GM19023 (cell line): ENCODE measurements around the gene KLHL3.
A peak's percentile ranks its signal among the peaks of the same experiment; 100 is the strongest.
"Not testable (repeated sequence)": the region's sequence is repeated elsewhere in the genome, so short reads cannot be mapped to it uniquely, and the experiment has no call there.

Experiments used
- ATAC-seq: cut with Tn5 transposase; IDR thresholded peaks from one replicate; pipeline ENCODE4 v1.9.1; 2021; ENCODE audit warnings: mild to moderate bottlenecking, moderate library complexity; ENCODE audit not compliant: unreplicated experiment

KLHL3 gene, protein sequence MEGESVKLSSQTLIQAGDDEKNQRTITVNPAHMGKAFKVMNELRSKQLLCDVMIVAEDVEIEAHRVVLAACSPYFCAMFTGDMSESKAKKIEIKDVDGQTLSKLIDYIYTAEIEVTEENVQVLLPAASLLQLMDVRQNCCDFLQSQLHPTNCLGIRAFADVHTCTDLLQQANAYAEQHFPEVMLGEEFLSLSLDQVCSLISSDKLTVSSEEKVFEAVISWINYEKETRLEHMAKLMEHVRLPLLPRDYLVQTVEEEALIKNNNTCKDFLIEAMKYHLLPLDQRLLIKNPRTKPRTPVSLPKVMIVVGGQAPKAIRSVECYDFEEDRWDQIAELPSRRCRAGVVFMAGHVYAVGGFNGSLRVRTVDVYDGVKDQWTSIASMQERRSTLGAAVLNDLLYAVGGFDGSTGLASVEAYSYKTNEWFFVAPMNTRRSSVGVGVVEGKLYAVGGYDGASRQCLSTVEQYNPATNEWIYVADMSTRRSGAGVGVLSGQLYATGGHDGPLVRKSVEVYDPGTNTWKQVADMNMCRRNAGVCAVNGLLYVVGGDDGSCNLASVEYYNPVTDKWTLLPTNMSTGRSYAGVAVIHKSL

DNA sequence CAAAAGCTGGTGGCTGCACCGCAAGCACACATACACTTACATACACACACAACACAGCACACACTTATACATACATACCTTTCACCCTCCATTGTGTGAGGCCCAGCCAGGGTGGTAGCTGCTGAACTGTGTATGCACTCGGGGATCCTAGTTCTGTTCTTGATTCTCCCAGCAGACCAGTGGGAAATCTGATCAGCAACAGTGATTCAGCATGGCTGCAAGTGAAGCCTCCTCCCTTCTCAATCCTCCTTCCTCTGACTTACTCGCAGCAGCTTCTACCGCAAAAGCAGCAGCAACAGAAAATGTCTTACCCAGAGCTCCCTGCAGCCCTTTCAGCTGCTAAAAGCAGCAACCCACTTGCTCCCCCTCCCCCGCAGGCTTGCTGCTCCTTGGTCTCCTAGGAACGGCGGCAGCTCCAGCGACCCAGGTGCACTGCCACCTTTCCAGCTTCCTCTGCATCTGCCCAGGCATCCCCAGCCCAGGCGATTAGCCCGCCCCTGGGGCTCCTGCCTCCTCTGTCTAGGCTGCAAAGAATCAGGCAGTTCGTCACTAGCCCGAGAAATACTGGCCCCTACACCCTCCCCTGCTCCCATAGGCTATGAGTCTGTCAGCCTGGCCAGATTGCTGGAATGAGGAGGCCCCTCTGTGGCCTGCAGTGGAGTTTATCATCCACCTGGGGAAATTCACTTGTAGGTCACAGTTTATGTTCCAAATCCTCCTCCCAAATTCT lies at the start of gene KLHL3:
TSS of gene KLHL3 (minus strand) at position 535 of the 730 bp plus-strand sequence. CDS start at position 92, 443 bp downstream.
- peak; percentile 60 for ATAC-seq

DNA sequence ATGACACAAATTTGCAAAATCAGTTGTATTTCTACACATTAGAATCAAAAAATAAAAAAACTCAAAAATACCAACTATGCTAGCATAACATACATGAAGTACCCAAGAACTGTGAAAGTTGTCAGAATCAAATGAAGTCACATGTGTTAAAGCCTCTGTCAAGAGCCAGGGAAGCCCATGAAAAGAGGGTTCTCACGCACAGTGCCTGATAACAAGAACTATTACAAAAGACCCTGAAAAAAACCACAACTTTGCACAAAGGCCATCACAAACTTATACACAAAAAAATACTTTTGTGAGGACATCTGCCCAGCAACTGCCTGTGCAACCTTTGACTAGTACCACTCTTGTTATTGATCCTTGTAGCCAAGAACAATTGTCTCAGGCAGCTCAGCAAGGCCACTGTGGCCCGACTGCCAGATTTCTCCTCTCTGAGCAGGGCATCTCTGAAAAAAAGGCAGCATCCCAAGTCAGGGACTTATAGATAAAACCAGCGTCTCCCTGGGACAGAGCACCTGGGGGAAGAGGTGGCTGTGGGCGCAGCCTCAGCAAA lies 47.2 kb upstream of the KLHL3 start:
- ATAC-seq, result no peak

DNA sequence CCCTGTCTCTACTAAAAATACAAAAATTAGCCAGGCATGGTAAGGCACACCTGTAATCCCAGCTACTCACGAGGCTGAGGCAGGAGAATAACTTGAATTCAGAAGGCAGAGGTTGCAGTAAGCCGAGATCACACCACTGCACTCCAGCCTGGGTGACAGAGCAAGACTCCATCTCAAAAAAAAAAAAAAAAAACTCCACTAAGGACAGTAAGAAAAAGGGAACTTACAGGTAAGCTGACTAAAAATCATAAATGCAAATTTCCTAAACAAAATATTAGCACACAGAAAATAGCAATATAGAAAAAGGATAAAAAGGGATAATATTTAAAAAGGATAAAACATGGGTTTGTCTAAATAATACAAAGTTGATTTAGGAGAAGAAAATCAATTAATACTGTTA lies 46.2 kb upstream of the KLHL3 start:
- ATAC-seq, result no peak

DNA sequence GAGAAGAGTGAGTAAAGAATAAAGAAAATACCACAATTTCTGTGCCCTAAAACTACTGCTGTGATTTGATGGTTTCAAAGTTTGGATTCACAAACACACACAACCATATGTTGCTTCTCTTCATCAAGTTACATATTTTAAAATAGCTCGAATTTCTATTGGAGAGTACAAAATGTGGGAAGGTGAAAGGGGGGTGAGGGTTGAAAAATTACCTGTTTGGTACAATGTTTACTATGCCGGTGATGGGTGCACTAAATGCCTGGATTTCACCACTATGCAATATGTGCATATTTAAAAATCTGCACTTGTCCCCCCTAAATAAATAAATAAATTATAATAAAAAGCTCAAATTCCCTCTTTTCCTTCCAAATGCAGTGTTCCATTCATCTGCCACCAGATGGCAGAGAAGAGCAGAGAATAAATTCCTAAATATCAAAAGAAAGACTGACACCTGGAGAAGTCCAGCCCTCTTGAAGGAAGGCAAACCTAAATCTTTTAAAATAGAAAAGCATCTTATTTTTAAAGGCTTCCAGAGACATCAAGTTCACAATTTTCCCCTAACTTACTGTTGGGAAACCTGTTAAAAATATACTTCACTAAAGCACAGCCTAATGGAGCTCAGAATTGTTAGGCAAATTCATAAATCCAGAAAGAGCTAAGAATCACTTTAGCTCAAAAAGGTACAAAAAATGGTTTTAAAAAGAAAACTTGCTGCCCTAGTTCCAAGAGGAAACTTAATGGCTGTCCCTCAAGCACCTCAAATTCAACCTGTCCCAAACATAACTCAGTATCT lies 43.1 kb upstream of the KLHL3 start:
- ATAC-seq, result no peak

DNA sequence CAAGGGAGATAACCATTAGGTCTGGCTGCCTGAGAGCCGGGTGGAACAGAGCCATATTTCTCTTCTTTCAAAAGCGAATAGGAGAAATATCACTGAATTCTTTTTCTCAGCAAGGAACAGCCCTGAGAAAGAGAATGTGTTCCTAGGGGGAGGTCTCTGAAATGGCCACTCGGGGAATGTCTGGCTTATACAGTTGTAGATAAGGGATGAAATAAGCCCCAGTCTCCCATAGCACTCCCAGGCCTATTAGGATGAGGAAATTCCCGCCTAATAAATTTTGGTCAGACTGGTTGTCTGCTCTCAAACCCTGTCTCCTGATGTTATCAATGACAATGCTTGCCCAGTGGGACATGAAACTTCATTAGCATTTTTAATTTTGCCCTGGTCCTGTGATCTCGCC lies 32.0 kb upstream of the KLHL3 start:
- ATAC-seq, result not testable (repeated sequence)

DNA sequence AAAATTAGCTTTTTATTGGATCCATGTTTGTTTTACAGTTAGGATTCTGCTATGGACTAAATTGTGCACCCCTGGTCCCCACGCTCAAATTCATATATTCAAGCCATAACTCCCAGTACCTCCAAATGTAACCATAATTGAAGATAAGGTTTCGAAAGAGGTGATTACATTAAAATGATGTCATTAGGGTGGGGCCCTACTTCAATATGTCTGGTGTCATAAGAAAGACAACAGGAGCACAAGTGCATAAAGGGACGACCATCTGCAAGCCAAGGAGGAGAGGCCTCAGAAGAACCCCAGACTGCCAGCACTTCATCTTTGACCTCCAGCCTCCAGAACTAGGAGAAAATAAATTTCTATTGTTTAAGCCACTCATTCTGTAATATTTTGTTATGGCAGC lies 25.7 kb upstream of the KLHL3 start:
- ATAC-seq, result no peak

DNA sequence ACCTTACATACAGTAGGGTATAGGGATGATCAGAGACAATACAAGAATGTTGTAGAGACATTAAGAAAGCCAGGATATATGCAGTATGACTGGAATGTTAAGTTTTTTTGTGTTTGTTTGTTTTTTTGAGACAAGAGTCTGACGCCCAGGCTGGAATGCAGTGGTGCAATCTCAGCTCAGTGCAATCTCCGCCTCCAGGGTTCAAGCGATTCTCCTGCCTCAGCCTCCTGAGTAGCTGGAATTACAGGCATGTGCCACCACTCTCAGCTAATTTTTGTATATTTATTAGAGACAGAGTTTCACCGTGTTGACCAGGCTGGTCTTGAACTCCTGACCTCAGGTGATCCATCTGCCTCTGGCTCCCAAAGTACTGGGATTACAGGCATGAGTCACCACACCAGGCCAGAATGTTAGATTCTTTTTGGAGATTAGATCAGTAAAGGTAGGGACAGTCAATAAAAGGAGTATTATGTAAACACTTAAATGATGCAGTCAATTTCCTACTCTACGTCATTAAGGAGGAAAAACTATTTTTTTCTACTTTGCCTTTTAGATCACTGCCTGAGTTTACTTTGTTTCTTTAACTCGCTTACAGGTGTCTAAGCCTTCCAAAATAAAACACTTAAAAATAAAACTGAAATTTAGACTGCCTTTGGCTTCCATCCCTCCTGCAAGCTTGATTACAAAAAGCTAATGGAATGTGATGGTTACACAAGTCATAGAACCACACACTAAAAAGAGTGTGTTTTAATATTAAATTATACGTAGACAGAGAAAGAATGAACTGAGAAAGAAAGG lies 25.0 kb upstream of the KLHL3 start:
- no peak for ATAC-seq

DNA sequence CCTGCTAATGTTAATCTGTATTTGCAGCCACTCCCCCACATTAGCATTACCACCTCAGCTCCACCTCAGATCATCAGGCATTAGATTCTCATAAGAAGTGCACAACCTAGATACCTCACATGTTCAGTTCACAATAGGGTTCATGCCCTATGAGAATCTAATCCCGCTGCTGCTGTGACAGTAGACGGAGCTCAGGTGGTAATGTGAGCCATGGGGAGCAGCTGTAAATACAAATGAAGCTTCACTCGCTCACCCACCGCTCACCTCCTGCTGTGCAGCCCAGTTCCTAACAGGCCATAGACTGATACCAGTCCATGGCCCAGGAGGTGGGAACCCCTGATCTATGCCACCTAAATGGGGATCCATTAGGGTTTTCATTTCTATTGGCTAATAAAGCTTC lies 24.4 kb upstream of the KLHL3 start:
- ATAC-seq, result no peak

DNA sequence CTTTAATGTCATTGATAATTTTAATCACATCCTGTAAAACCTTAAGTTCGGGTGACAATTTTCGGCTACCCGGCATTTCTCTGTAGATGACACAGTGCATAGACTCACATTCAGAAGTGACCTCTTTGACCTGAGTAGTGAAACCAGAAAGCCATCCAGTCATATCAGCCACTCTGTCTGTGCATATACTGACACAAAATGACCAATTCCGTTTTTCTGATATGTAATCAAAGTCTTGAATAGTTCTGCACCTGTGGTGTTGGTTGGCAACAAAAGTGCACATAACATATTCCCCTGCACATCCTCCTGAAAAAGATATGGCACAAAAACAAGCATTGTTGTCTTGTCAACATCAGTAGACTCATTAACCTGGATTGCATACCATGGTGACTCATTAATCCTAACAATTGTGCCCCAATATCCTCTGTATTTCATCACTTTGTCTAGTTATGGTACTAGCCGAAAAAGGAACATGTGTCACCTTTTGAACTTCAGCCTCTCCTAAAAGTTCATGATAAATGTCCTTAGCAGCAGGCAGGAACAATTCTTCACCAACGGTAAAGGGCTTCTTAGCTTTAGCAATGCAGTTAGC lies 22.9 kb upstream of the KLHL3 start:
- peak; percentile 23 for ATAC-seq

DNA sequence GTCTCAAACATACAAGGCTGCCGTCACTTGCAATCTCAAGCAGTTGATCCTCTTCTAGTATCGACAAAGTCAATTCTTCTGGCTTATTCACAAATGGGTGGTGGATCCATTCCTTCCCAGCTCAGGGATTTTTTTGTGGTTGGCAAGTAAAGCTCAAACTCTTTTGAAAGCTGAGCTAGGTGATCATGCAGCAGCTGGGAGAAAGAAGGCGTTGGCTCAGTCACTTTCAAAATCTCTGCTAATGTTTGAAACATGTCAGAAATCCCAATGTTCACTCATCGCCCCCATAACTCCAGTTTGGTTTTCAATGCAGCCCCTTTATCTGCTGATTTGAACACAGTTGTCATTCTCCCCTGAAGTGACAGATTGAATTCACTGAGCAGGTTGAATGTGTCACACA lies 22.2 kb upstream of the KLHL3 start:
- no peak for ATAC-seq

DNA sequence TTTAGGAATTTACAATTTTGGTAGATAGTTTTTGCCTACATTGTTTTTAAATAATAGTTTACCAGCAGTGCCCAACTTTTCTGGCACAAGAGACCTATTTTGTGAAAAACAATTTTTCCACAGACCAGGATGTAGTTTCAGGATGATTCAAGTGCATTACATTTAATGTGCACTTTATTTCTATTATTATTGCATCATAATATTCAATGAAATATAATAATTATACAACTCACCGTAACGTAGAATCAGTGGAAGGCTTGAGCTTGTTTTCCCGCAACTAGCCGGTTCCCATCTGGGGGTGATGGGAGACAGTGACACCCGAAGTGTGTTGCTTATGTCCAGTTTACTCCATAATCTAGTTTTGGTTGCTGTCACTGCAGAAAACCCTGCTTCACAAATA lies 21.7 kb upstream of the KLHL3 start:
- no peak for ATAC-seq

DNA sequence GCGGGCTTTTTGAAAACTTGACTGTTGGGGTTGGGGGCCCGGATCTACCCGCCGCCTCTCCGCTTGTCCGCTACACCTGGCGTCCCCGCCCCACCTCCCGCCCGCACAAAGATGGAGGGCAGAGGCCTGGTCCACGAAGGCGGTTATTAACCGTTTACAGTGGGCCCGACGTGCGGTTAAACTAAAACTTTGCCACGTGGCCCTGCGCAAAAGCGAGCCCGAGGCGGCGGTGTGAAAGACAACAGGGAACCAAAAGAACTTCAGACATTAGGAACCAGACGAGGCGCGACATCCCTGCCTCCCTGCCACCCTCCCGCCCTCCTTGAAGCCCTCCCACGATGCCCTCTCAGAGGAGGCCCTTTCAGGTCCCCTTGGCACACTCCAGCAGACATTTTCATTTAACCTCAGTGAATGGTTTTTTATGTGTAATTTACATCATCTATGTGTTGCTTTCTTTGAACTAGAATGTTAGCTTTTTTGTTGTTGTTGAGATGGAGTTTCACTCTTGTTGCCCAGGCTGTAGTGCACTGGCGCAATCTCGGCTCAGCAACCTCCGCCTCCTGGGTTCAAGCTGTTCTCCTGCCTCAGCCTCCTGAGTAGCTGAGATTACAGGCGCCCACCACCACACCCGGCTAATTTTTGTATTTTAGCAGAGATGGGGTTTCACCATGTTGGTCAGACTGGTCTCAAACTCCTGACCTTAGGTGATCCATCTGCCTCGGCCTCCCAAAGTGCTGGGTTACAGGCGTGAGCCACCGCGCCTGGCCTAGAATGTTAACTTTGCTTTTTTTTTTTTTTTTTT lies 19.3 kb upstream of the KLHL3 start:
- peak; percentile 24 for ATAC-seq

DNA sequence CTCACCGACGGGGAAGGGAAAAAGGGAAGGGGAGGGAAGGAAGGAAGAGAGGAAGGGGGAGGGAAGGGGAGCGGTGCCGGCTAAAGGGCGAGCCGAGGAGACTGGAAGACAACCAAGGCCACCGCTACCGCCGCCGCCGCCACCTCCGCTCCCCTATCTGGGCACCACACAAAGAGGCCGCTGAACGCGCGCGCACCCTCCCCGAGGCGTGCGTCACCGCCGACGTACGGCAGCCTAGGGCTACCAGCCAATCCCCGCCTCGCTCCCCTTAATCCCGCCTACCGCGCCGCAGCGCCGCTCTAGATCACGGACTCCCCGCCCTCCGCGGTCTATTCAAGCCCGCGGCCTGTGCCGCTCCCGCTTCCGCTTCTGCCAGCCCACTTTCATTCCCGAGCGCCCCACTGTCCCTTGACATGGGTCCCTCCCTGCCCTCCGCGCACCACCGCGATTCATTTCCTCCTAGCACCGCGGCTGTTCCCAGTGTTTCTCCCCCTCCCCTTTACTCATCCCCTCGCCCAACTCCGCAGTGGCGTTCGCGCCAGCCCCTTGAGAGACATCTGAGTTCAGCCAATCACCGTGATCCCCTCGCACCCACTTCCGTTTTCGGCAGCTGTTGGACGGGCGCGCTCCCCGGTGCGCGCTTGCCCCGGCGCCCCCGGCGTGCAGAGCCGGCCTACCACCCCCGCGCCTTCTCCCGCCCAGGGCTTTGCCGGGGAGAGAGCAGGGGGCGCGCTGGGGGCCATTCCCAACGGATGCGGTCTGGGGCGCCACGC lies 18.5 kb upstream of the KLHL3 start, which contains the start of gene HNRNPA0:
TSS of gene HNRNPA0 (minus strand) at position 176 of the 773 bp plus-strand sequence. CDS start 297 bp downstream, outside the sequence.
- ATAC-seq, result peak; percentile 79

DNA sequence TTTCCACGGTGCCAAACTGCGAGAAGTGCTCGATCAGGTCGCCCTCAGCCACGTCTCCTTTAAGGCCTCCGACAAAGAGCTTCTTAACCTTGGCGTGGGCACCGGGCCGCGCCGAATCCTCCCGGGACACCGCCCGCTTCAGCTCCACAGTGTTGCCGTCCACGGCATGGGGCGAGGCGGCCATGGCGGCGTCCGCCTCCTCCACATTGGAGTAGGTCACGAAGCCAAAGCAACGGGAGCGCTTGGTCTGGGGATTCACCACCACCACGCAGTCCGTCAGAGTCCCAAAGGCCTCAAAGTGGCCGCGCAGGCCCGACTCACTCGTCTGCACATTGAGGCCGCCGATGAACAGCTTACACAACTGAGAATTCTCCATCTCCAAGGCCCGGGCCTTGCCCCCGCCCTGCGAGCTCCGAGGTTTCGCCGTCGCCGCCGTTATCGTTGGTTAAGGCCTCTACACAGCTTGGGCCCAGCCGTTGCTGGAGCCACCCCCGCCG lies 17.9 kb upstream of the KLHL3 start:
- peak; percentile 16 for ATAC-seq

DNA sequence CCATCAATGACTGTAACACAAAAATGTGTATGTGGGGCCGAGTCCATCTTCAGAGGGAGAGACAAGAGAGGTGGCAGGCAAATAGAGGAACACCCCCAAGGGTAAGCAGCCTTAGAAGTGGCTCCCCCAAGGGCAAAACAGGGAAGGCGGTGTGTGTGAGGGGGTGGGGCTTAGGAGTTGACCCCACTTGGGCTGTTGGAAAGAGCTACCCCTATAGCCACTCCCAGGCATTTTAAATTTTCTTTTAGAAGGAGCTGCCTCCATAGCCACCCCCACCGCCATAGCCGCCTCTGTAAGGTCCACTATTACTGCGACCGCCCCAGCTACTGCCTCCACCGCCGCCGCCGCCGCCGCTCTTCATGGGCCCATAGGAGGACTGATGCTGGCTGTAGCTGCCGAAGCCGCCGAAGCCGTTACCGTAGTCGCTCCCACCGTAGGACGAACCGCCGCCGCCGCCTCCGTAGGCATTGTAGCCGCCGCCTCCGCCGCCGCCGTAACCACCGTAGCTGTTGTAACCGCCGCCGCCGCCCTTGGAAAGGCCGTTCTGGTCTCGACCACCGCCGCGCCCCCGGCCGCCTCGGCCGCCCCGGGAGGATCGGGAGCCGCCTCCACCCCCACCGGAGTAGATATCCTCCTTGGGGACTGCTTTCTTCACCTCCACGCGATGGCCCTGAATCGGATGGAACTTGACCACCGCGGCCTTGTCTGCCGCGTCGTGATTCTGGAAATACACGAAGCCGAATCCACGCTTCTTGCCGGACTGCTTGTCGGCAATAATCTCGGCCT lies 17.2 kb upstream of the KLHL3 start:
- no peak for ATAC-seq

DNA sequence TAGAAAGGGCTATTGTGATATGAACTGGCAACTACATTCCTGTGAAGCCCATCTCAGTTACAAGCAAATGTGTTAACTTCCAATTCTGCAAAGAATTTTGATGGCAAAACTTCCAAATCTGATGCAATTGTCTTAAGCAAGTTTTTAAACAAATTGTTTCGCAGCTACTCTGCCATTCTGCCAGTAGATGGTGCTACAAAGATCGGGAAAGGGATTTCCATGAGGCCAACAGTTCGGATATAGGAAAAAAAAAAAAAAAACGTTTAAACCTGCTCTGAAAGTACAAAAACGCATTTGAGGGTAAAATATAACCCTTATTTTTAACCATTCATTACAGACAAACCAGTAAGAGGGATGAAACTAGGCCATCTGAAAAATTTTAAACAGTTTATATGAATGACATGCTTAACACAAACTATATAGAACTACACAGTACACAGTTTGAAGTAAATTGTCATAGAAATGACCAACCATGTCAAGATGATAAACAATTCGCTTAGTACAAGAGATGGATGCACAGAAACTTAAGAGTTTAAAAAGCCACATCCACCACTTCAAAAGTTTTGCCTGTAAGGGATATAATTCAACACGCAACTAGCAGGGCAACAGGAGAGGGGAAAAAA lies 16.1 kb upstream of the KLHL3 start:
- ATAC-seq, result no peak
